Ramos (cell line): ENCODE results near the gene RPL14.

Experiments
- in situ Hi-C: fragments of 300-500 bp; cut with MboI; formaldehyde crosslinking; loops from one replicate; pipeline ENCODE4 v1.14.3; 2022; ENCODE audit warnings: low sequenced_read_pairs; ENCODE audit not compliant: unreplicated experiment

Gene RPL14

DNA sequence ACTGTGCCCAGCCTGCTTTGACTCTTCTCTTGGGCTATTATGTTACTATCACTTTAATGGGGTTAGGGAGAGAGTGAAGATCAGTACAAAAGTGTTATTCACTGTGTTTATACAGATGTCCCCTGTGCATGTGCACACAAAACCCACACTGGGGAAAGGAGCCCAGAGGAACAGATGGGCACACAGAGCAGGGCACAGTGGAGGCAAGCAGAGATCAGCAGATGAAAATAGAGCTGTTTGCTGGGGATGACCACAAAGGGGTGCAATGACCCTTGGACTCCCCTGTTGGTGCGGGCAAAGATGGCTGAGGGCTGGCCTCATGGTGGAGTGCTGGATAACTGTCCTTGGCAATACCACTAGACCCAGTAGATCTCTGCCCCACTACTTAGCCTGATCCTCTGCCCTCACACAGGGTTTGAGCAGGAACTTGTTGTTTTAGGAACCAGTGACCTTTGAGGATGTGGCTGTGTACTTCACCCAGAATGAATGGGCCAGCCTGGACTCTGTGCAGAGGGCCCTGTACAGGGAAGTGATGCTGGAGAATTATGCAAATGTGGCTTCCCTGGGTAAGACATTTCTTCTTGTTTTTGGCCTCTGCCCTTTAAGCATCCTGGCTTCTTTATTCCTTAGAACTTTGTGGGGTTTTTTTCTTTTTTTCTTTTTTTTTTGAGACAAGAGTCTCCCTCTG, 54.0 kb downstream of the RPL14 start:
- in situ Hi-C loops, result no loop called here

DNA sequence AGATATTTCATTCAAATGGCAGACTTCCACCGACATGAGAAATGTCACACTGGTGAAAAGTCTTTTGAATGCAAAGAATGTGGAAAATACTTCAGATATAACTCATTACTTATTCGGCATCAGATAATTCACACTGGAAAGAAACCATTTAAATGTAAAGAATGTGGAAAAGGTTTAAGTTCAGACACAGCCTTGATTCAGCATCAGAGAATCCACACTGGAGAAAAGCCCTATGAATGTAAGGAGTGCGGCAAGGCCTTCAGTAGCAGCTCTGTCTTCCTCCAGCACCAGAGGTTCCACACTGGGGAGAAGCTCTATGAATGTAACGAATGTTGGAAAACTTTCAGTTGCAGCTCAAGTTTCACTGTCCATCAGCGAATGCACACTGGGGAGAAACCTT, 59.1 kb downstream of the RPL14 start:
- in situ Hi-C loops, result no loop called here

DNA sequence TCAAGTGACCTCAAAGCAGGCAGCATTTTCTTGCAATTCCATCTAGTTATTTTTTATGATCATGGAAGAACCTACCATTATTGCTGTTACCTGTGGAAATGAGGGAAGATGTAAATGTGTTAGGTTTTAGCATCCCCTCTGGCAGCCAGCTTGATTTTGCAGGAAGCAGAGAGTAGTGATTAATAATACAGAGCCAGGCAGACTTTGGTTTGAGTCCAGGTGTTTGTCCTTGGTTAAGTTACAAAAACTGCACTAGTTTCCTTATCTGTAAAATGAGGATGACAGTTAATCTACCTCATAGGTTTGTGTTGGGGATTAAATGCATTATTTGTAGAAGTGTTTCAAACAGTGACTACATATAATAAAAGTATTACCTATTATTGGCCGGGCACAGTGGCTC, 60.9 kb downstream of the RPL14 start:
- in situ Hi-C loops, result no loop called here
